Mesodermal cell (in vitro differentiated cells): ENCODE data around the gene CATSPER3.

Source experiments
- H3K27ac ChIP-seq: 2 replicates; pipeline ENCODE4 v1.7.0; 2013; ENCODE audit warnings: mild to moderate bottlenecking, low read depth, low read length, moderate library complexity; ENCODE audit not compliant: severe bottlenecking
- H3K36me3 ChIP-seq: 2 replicates; pipeline ENCODE4 v1.7.1; 2013; ENCODE audit warnings: mild to moderate bottlenecking, low read length, moderate library complexity; ENCODE audit not compliant: control insufficient read depth, insufficient read depth
- H3K4me1 ChIP-seq: one replicate; pipeline ENCODE4 v1.7.1; 2013; ENCODE audit warnings: mild to moderate bottlenecking, low read length; ENCODE audit not compliant: insufficient read depth, control insufficient read depth, poor library complexity, severe bottlenecking
- H3K4me3 ChIP-seq: 2 replicates; pipeline ENCODE4 v1.7.0; 2013; ENCODE audit warnings: low read length, control low read depth, mild to moderate bottlenecking; ENCODE audit not compliant: insufficient read depth, poor library complexity, severe bottlenecking; ENCODE audit errors: extremely low read depth
- H3K9me3 ChIP-seq: 2 replicates; pipeline ENCODE4 v1.7.1; 2013; ENCODE audit warnings: mild to moderate bottlenecking, low read length, moderate library complexity; ENCODE audit not compliant: control insufficient read depth
- WGBS, 2 experiments: methylation state at CpG; one replicate each; pipeline ENCODE4 v1.1.5; 2013; ENCODE audit warnings: missing lambda C conversion rate in 2 of 2; ENCODE audit not compliant: insufficient coverage in 2 of 2; 5-methylcytosine and 5-hydroxymethylcytosine counted together

Gene CATSPER3

DNA sequence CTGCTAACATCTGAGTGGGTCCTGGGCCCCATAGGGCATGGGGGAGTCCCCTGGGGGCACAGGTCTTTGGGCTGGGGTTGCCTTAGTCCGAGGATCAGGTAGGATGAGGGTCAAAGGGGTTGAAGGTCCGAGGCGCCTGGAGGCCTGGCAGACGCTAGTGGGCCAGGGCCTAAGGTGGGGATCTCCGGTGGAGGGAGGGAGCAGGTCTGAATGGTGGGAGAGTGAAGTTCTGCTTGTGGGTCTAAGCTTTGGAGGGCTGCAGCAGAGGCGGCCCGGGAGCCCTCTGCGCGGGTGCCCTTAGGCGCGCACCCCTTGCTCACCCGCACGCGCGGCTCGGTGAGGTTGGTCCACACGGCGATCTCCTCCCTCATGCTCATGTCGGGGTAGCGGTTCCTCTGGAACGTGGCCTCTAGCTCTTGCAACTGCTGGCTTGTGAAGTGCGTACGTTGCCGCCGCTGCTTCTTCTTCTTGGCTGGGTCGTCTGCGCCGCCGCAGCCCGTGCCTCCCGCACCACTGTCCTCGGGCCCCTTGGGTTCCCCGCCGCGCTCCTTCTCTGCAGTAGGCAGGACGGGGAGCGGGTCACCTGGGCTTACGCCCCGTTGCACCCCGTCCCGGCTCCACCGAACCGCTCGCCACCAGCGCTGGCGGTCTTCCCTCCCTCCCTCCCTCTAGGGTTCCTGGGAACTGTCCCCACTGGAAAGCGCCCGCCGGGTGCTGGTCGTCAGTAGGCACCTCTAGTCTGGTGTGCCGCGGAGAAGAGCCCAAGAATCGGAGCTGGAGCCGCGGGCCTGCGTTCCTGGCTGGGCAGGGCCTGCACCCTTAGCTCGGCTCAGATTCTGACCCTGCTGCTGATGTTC lies 63.5 kb downstream of the CATSPER3 start:
- no peak overlapping the region for H3K27ac ChIP-seq
- no peaks in the 10 kb centered on the region for H3K9me3 ChIP-seq
- no peaks in the 10 kb centered on the region for H3K36me3 ChIP-seq
- H3K4me3 ChIP-seq = peak overlapping the region; percentile 49
- 2 to 3% methylated on average over 43 to 54 of the region's 57 CpGs for WGBS, 2 experiments
- H3K4me1 ChIP-seq = peaks cover 15% of the 10 kb centered on the region

DNA sequence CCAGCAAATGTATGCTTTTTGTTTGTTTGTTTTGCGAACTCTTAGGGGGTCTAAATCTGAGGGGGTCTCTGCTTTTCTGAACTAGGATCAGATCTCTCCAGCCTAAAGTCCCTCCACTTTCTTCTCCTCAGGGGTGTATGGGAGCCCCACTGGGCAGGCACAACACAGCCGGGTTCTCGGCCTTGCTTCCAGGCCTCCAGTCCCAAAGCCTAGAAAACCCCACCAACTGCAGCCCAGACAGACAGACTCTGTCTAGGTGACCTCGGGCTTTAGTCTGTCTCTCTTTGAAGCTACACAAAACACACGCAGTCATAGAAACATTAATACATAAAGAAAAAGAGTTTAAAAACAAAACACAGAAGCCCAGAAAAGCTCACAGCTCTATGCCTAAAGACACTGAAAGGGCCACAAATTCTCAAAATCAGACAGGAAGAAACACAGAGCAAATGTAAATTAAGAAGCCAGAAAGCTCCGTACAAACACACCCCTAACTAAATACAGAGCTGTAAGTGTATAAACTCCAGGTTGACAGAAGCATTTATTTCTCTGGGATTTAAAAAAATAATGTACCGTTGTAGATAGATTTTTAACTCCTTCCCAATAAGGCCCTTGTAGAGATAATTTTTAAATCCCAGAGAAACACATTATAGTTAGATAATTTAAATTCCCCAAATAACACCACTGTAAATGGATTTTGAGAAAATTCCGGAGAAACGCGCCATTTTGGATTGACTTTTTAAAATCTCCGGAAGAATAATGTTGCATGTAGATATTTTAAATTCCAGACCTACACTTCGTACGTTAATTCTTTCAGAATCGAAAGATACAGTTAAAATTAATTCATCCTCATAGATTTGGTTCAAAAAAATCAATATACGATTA lies 64.3 kb downstream of the CATSPER3 start:
- Histone ChIP-seq H3K36me3 (no peaks in the 10 kb centered on the region), H3K27ac (no peak overlapping the region), H3K4me1 (peaks cover 15% of the 10 kb centered on the region), H3K4me3 (peak overlapping the region; percentile 49), H3K9me3 (no peaks in the 10 kb centered on the region)
- 0 to 9% methylated on average over 2 to 4 of the region's 15 CpGs for WGBS, 2 experiments

DNA sequence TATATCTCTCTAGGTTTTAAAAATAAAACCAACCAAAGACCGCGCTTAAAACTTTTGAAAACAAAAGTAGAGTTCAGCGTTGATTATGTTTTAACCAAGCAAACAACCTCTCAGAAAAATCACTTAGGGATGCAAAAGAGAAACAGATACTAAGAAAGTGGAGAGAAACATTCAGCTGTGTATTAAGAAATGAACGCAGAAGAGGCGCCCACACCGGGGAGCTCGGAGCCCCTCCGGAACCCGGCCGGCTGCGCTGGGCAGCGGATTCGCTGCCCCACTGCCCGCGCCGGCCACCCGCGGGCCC lies 64.9 kb downstream of the CATSPER3 start:
- peak overlapping the region; percentile 49 for H3K4me3 ChIP-seq
- H3K9me3 ChIP-seq = no peaks in the 10 kb centered on the region
- H3K4me1 ChIP-seq = peaks cover 15% of the 10 kb centered on the region
- no peak overlapping the region for H3K27ac ChIP-seq
- 0% methylated on average over 13 to 15 of the region's 18 CpGs for WGBS, 2 experiments
- no peaks in the 10 kb centered on the region for H3K36me3 ChIP-seq

DNA sequence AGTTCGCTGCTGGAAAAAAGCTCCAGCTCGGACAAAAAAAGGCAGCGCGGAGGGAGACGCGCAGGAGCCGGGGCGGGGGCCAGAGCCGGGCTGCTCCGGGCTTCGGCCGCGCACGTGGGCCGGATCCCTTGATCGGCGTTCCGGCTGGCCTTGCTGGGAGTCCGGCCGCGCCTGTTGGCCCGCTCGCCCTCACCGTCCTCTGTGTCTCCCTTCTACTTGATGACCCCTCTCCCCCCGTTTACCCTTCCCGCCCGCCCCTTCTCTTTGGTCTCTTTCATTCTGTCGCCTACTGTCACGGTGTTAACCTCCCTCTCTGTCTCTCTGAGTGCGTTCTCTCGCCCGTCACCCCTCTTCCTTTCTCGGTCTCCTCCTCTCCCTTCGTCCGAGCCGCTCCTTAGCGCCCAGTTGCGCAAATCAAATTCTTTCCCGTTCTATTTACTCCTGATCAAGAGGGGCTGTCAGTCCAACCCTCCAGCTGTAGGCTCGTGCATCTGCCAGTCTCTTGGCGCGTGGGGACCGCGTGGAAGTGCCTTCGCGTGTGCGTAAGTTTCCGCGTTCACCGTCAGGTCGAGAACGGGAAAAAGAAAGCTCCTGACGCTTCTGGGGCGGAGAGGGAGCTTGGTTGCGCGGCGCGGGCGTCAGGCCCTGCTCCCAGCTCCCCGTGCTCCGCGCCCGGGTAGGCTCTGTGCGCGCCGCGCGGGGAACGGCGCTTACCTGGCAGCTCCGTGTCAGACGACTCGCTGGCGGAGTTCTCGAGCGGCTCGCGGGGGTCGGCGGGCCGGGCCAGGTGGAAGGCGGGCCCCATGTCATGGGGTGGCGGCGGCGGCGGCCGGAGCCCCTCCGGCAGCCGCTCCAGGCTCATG lies 65.5 kb downstream of the CATSPER3 start:
- Histone ChIP-seq H3K4me3 (peak overlapping the region; percentile 49), H3K4me1 (peaks cover 15% of the 10 kb centered on the region), H3K9me3 (no peaks in the 10 kb centered on the region), H3K36me3 (no peaks in the 10 kb centered on the region), H3K27ac (no peak overlapping the region)
- 0% methylated on average over 75 to 78 of the region's 89 CpGs for WGBS, 2 experiments

DNA sequence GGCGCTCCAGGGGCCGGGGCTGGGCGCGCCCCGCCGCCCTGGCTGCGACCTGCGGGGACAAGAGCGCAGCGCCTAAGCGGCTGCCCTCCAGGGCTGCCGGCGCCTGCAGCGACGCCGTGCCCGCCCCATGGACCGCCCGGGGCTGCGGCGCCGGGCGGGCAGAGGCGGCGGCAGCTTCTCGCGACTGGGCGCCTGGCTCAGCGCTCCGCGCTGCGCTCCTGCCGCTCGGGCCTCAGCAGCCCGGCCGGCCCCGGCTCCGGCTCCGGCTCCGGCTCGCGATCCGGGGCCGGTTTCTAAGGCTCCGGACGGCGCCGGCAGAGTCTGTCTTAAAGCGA lies 66.2 kb downstream of the CATSPER3 start, which contains the start of gene PITX1:
TSS of gene PITX1 (minus strand) at position 328 of the 335 bp plus-strand sequence. CDS start 347 bp downstream, outside the sequence.
- peaks cover 15% of the 10 kb centered on the region for H3K4me1 ChIP-seq
- 0% methylated on average over 39 to 48 of the region's 49 CpGs for WGBS, 2 experiments
- no peaks in the 10 kb centered on the region for H3K9me3 ChIP-seq
- H3K27ac ChIP-seq = no peak within 1 kb of the TSS
- peak within 1 kb of the TSS; percentile 49 for H3K4me3 ChIP-seq
- no peaks in the 10 kb centered on the region for H3K36me3 ChIP-seq

DNA sequence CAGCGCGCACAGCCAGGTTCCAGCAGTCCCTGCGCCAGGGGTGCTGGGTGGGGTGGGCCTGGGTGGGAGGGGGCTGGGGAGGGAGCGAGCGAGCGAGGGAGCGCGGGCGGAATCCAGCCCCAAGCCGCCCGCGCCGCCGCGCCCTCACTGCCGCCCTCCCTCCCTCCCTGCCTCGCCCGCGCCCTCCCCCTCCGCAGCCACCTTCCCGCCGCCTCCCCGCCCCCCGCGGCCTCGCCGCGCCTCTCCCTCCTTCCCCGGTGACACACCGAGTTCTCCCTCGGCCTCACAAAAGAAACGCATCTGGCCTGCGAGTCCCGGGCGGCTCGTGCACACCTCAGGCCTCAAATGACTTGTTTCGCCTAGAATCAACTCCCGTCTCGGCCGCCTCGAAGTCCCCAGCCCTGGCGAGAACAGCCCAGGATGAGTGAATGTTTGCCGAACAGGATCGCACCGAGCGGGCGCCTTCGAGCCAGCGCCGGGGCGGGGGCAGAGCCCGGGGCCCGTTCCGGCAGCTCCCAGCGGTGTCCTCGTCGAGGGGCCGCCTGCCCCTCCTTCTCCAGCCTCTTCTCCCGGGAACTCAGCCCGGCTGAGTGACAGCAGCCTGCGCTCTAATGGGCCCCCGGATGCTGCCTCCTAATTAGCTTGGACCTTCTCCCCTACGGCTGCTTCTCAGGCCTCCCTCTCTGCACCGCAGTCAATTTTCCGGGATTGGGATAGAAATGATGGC lies 66.7 kb downstream of the CATSPER3 start:
- Histone ChIP-seq H3K4me3 (peak overlapping the region; percentile 49), H3K36me3 (no peaks in the 10 kb centered on the region), H3K27ac (no peak overlapping the region), H3K9me3 (no peaks in the 10 kb centered on the region), H3K4me1 (peaks cover 19% of the 10 kb centered on the region)
- 1% methylated on average over 21 to 36 of the region's 65 CpGs for WGBS, 2 experiments

DNA sequence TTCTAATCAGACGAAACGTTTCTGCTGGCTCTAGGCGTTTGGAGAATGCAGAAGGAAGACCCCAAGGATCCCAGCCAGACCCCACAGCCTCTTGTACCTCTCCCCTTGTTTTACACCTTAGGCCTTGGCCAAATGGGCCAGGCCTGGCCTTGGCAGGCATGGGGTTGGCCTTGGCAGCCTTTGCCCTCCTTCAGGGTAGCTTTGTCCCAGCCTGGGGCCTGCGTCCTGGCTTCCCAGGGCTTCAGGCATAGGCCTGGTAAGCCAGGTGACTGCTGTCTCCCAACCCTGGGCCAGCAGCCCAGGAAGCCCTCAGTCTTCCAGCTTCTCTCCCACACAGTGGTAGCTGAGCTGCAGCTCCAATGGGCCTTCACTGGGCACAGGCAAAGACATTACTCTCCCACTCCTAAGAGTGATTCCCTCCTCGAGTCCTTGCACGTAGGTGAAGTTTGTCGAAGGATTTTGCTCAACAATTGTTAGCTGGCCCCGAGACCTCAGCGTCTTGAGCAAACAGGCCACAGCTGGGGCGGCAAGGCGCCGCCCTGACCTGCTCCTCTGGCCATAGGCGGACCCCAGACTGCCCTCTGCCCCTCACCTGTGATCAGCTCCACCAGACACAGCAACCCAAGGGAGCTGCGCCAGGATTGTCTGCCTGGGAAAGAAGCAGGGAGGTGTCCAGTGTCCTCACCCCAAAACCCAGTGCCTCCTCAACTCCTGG lies 67.4 kb downstream of the CATSPER3 start:
- no peak overlapping the region for H3K27ac ChIP-seq
- 38 to 49% methylated on average over 8 to 10 of the region's 14 CpGs for WGBS, 2 experiments

DNA sequence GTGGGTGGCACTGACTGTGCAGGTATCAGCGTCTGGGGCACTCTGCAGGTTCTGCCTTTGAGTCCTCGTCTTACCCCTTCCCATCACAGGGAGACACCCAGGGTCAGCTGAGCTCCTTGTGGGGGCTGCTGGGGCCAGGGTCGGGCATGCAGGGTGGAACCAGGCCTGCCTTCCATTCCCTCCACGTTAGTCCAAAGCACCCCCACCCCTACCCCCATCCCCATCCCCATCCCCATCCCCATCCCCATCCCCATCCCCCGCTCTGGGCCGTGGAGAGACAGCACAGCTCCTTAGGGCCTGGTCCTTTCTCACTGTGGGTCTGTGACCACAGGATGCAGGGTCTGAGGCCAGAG lies 67.9 kb downstream of the CATSPER3 start:
- 80% methylated on average over 1 of the region's 6 CpGs; no CpG with 5 or more reads in 1 of the 2 experiments for WGBS, 2 experiments
- H3K4me1 ChIP-seq = peaks cover 18% of the 10 kb centered on the region
- no peaks in the 10 kb centered on the region for H3K36me3 ChIP-seq
- no peak overlapping the region for H3K4me3 ChIP-seq
- H3K9me3 ChIP-seq = no peaks in the 10 kb centered on the region
- no peak overlapping the region for H3K27ac ChIP-seq

More for the DNA sequence above, 67.4 kb downstream of the CATSPER3 start:
- Histone ChIP-seq H3K9me3 (no peaks in the 10 kb centered on the region), H3K4me1 (peaks cover 21% of the 10 kb centered on the region), H3K36me3 (no peaks in the 10 kb centered on the region), H3K4me3 (no peak overlapping the region)

DNA sequence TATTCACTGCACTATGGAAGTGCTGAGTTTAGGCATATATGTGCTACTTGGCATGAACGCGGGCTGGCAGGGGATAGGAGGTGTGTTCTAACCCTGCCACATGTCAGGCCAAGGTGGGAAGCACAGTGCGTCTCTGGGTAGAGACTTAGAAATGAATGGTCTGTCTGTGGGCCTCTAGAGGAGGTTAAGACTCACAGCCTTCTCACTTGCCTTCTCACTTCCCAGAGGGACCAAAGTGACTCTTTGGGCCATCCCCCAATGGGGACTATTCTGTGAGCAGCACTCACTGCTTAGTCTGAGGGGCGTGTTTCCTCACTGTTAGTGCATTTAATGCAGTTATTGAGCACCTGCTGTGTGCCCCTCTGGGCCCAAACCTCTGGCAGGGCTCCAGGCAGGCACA lies 68.7 kb downstream of the CATSPER3 start:
- Histone ChIP-seq H3K4me1 (peaks cover 12% of the 10 kb centered on the region), H3K9me3 (no peaks in the 10 kb centered on the region), H3K4me3 (no peak overlapping the region), H3K27ac (no peak overlapping the region), H3K36me3 (no peaks in the 10 kb centered on the region)
- 55 to 88% methylated on average over 1 to 4 of the region's 4 CpGs for WGBS, 2 experiments
